Activated gamma-delta T cell treated with Interleukin-2 at 50 U/mL for 16 hours (primary cell): ENCODE results near the gene ICAM2.
"Not testable (repeated sequence)": the region's sequence is repeated elsewhere in the genome, so short reads cannot be mapped to it uniquely, and the experiment has no call there.

Experiments
- DNase-seq: peaks from one replicate; pipeline ENCODE4 v3.0.0-alpha.2; 2020

The ICAM2 gene

DNA sequence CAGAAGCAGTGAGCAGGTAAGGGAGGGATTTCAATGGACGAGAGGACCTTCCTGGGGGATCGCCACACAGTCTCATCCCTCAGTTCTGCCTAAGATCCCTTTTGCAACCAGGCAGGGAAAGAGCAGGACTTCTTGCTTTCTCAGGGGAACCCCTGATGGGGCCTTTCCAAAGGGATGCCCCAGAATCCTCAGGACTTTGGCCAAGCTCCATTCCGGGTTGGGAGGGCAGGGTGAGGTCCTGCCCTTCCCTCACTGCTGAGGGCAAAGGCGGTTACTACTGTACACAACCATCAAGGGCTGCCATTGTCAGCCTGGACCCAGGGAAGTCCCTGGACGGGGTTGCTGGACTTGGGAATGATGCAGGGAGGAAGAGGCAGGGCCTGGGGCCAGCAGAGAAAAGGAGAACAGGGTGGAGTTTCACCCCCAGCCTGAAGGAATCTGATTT, 12.6 kb downstream of the ICAM2 start:
- no peak for DNase-seq

DNA sequence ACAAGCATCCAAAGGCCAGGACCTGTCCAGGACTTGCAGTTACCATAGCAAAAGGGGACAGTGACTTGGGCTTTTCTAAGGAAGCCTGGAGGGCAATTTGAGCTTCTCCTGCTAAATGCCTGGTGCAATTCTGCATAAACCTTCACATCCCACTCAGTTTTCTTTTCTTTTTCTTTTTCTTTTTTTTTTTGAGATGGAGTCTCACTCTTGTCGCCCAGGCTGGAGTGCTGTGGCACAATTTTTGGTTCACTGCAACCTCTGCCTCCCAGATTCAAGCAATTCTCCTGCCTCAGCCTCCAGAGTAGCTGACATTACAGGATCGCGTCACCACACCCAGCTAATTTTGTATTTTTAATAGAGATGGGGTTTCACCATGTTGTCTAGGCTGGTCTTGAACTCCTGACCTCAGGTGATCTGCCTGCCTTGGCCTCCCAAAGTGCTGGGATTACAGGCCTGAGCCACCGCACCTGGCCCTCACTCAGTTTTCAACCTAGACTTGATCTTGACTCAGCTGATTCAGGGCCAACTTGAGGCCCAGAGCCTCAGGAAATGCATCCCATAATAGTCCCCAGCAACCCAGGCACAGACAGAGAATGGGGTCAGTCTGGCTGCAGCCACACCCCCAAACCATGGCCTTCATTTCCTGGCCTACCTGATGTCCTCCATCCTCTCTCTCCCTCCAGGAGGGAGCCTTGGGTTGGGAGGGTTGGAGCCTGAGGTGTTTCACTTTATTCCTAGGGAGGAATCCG, 13.2 kb downstream of the ICAM2 start:
- not testable (repeated sequence) for DNase-seq

- no peak for DNase-seq
Measured at GRCh38 chr17:64006361-64007088, 13.9 kb downstream of the ICAM2 start.

DNA sequence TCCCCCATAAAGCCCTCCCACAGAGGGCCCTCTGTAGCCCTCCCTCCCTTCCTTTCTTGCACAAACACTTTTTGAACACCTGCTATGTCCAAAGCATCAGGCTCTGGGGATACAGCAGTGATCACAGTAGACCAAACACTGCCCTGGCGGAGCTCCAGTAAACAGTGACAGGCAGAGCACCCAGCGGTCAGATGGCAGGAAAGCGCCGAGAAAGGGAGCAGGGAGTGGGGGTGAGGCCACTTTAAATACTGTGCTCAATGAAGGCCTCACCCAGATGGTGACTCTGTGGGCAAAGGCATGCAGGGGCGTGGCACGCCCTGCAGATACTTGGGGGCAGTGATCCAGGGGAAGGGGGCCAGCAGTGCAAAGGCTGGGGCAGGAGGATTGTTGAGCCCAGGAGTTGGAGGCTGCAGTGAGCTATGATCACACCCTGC, 14.7 kb downstream of the ICAM2 start:
- DNase-seq: no peak

DNA sequence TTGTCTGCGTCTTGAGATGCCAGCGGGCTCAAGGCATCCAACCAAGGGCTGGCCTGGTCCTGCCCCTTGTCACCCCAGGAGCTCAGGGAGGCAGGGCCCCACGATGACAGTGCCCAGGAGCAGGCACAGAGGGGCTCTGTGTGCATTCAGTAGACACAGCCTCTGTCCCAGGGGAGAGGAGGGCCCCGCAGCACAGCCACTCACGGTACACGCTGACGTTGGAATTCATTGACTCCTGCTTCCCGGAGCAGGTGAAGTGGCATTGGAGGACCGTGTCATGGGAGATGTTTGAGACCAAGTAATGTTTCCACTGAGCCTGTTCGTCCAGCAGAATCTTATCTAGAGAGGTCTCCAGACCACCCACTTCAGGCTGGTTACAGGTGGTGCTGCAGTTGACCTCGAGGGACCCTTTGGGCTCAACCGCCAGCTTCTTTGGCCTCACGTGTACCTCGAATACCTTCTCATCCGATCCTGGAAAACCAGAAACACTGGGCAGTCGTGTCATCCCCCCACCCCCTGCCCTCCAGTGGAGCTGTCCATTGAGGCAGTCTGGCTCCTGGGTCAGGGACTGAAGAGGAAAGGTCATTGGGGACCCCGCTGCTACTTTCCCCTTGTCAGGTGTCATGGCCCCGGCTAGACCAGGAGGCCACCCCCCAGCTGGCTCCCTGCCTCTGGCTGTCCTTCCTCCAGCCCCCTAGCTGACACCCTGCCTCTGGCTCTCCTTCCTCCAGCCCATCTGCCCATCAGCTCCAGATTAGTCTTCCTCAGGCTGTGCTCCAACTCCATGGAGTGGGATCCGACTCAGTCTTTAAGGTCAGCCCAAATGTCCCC, 15.3 kb downstream of the ICAM2 start:
- no peak for DNase-seq

GRCh38 chr17:64004218-64004770, 16.1 kb downstream of the ICAM2 start:
- no peak for DNase-seq

DNA sequence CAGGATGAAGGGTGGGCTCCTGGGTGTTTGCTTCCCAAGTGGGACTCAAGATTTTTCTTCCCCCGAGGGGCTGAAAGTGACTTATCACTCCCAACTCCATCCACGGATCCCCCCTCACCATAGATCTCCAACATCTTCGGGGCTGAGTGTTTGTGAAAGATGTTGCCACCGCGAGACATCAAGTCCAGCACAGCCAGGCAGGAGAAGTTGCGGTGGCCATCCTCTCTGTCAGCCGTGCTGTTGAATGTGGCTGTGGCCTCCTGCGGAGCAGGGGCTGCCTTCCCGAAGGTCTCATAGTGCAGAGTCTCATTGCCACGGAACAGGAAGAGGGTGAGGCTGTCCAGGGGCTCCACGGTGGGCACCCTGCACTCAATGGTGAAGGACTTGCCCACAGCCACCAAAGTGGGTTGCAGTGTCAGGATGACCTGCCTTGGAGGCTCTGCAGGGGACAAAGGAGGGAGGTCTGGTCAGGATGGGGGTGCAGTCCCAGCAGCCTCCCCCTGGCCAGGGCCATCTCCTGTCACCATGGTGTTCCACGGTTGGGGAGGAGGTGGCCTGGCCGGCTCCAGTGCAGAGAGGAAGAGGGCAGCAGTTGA, 16.8 kb downstream of the ICAM2 start:
- DNase-seq: no peak

GRCh38 chr17:64002658-64003525, 17.5 kb downstream of the ICAM2 start:
- no peak for DNase-seq

DNA sequence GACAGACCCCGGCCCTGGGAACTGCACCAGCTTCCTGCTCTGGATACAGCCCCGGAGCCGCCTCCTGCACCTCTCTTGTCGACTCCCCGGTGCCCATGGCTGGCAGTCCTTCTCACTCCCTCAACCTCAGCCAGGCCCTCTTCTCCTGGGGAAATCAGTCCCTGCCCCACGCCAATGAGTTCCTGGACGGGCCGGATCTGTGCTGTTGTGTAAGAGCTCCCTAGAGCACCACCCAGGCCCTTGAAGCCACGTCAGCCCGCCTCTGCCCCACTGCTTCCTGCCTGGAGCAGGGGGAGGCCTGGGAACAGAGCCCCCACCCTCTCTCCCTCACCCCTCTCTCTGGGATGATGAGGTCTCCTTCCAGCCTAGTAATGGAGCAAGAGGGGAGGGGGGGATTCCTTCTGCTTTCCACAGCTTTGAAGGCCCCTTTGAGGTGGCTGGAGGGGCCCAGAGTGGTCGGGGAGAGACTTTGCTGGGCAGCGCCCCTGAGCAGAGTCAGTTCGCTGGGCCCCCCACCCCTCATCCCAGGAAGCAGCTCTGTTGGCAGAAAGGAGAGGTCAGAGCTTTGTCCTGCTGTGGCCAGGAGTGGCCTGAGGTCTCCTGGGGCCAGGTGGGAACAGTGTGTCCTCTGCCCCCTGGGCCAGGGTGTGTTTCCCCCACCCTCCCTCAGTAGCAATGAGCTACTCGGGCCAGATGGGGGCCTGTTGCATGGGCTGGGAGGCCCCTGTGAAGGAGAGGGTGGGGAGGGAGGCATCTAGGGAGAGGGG, 18.5 kb downstream of the ICAM2 start:
- no peak for DNase-seq

- no peak for DNase-seq
Measured at GRCh38 chr17:64001091-64001579, 19.3 kb downstream of the ICAM2 start.

- DNase-seq: no peak
Measured at GRCh38 chr17:63999680-64000531, 20.5 kb downstream of the ICAM2 start.

- peak; percentile 17 for DNase-seq
Measured at GRCh38 chr17:63998721-63999679, 21.4 kb downstream of the ICAM2 start.

DNA sequence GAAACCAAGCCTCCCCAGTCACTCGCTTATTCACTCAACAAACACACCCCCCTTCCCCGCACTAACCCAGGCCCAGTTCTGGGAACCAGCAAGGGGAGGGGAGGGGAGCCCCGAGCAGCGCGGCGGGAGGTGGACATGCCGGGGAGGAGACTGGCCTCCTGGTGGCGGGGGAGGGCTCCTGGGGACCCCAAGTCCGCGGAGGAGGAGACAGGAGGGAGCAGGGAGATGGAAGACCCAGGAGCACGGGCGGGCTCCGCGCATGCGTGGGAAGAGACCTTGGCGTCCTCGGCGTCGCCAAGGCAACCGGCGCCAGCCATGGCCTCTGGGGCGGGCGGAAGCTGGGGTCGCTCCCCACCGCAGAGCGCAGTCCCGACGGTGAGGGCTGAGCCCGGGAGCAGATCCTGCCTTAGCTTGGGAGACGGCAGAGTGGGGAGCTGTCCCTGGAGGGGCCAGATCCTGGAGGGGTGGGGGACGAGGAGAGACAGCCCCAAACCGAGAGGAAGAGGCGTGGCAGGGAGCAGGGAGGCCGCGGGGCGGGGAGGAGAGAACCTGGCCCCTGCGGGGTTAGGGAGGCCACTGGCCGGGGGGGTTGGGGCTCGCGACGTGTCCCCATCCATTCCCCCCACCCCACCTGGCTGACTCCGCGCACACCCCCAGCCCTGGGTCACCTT, 22.2 kb downstream of the ICAM2 start, which contains the start of gene PRR29:
Gene PRR29, plus strand, starts transcription at position 302 of the 671 bp plus-strand sequence. Its CDS starts 14 bp downstream, at position 316.
- DNase-seq: peak; percentile 70

DNA sequence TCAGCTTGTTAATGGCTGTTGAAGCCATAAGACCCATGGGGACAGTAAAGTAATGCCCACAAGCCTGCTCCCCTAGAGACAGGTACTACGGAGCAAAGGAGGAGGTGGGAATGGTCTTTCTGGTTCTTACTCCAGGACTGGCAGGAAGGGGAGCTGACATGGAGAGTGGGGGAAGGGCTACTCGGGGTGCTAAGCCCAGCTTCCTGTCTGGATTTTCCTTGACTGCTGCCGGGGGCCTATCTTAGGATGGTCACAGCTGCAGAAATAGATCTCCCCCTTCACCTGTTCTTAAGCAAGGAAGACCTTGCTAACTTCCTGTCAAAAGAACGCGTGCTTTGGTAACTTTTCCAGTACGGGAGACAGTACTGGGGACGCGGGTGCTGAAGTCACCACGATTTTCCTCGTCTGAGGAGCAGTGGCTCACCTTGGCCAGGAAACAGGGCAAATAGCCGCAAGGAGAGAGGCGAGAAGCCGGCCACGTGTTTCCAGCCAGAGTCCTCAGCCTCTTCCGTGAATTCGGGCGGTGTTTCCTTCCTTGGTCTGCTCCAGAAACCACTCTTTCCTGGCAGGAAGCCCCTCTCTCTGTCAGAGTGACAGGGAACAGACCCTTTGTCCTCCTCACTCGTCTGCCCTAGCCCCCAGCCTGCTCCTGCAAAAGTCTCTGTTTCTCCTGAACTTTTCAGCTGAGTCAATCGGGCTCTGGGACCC, 22.9 kb downstream of the ICAM2 start:
- no peak for DNase-seq

GRCh38 chr17:63996430-63997182, 23.8 kb downstream of the ICAM2 start:
- no peak for DNase-seq

- no peak for DNase-seq
Measured at GRCh38 chr17:63995626-63996025, 24.8 kb downstream of the ICAM2 start.
